T follicular helper cell (primary cell): ENCODE measurements around the gene MED28.
"Not testable (repeated sequence)": the region's sequence is repeated elsewhere in the genome, so short reads cannot be mapped to it uniquely, and the experiment has no call there.

ENCODE experiments used
- DNase-seq: peaks from one replicate; pipeline ENCODE4 v3.0.0-alpha.2; 2020; ENCODE audit warnings: low read depth

MED28 gene

DNA sequence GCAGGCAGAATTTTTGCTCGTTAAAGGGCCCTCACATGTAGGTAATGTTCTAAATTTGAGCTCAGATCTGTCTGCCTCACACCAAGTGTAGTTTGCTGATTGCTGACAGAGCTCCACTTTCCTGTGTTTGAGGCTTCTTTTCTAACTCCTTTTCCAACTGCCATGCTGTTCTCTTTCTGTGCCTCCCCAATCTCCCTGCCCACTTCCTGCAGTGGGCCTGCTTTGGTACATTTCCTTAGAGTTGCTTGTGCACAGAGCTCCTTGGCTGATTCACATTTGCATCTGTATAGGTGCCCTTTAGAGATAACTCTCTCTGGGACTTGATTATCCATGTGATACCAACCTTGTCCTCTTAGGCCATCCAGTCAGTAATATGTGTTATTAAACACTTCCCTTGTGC is 4.5 kb downstream of the MED28 start:
- DNase-seq: no peak

- no peak for DNase-seq
These were observed 5.1 kb downstream of the MED28 start for GRCh38 chr4:17619416-17620105.

- no peak for DNase-seq
These were observed 9.1 kb downstream of the MED28 start for GRCh38 chr4:17623451-17624001.

- no peak for DNase-seq
These were observed 10.4 kb downstream of the MED28 start for GRCh38 chr4:17624821-17625220.

- DNase-seq: no peak
These were observed 15.8 kb downstream of the MED28 start for GRCh38 chr4:17630228-17630627.

DNA sequence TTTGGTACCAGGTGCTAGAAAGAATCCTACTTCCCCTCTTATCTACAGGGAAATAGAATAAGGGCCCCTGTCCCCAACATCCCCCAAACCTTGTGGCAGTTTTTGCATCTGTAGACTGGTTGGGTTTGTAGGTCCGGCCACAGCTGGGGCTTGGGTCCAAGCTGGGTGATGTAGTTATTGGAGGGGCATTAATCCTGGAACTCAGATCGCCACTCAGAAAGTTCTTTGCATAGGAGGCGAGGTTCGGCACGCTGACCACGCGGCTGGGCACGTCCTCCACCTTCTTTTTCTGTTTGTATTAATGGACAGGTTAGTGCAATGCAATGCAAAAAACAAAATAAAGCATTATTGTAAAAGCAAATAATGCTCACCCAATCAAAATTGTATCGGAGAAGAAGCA is 19.2 kb downstream of the MED28 start:
- DNase-seq: no peak

DNA sequence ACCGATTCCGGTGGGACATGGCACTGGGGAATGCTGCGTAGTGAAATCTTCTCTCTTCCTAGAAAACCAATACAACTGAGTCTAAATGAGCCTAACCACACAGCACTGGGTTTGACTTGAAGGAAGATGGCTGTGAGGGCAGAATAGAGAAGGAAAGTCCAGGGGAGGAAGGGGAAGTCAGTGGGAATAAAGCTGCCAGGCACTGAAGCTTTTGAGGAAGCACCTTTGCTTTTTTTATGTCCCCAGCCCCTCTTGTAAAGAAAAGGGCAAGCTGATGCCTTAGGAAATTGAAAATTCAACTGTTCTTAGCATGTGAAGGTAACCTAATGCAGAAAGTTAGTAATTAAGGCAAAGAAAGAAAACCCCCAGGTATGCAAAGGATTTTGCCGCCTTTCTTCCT is 20.6 kb downstream of the MED28 start:
- no peak for DNase-seq

DNA sequence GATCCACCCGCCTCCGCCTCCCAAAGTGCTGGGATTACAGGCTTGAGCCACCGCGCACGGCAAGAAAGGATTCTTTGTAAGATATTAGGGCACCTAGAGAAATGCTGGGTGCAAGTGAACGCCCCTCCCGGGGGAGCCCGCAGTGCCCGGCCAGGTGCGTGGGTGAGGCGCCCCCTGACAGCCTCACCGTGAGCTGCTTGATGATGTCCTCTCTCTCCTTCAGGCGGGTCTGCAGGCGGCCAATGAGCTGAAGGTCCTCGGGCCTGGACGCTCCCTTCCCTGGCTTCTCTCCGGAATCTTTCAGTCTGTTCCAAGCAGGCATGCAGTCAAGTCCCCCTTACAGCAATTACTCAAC is 21.9 kb downstream of the MED28 start:
- no peak for DNase-seq

DNA sequence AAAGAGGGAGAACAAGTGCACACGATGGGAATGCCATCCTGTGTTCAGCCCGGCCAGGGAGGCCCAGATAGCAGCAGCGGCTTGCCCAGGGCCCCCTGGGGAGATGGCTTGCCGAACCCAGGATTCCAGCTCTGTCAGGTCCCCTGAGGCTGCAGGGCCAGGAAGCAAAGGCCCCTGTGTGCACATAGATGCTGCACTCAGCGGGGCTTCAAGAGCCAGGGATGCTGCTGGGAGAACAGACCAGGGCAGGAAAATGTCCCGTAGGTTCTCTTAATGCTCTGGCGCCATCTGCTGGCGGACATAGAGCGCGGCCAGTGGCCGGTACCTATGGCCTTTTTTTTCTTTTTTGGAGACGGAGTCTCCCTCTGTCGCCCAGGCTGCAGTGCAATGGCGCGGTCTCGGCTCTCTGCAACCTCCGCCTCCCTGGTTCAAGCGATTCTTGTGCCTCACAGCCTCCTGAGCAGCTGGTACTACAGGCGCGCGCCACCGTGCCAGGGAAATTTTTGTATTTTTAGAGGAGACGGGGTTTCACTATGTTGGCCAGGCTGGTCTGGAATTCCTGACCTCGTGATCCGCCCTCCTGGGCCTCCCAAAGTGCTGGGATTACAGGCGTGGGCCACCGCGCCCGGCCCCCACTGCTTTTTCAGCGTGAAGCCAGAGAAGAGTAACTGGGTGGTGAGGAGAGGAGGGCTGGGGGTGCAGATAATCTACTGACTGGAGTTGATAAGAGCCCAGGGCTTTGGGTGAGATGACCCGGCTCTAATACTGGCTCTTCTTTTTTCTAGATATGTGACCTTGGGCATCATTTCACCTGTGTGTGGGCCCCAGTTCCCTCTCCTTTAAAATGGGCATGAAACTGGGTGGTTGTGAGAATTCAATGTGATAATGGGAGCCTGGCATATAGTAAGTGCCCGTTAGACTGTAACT is 22.5 kb downstream of the MED28 start:
- DNase-seq: peak; percentile 55

DNA sequence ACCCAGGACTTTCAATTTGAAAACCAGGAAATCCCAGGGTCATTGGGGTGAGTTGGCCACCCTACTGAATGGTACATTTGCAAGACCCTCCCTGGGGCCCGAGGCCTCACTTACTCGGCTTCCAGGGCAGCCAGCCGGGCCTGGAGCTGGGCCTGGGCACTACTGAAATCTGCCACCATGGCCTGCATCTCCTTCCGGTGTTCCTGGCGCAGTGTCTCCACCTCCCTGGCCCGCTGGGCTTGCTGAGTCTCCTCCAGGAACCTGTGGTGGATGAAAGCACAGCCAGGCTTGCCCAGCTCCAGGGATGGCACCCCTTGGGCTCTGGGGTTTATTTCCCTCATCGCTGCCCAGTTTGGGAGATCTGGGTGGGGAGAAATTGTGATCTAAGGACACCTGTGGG is 24.7 kb downstream of the MED28 start:
- DNase-seq: no peak

- no peak for DNase-seq
These were observed 27.9 kb downstream of the MED28 start for GRCh38 chr4:17642398-17642783.

DNA sequence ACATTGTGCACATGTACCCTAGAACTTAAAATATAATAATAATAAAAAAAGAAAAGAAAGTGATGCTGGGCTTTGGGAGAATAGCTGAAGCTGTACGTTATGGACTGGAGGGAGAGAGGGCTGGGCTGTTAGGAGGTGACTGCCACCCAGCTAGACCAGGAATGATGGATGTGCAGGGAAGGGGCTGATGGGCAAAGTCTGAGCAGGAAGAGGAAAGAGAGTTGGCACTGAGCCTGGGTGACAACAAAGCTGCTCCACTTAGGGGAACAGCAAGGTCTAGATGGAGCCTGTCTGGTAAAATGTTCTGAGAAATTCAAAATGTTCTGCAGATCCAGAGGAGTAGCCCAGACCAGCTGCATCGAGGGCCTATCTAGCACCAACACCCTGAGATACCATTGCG is 32.3 kb downstream of the MED28 start:
- DNase-seq: no peak

DNA sequence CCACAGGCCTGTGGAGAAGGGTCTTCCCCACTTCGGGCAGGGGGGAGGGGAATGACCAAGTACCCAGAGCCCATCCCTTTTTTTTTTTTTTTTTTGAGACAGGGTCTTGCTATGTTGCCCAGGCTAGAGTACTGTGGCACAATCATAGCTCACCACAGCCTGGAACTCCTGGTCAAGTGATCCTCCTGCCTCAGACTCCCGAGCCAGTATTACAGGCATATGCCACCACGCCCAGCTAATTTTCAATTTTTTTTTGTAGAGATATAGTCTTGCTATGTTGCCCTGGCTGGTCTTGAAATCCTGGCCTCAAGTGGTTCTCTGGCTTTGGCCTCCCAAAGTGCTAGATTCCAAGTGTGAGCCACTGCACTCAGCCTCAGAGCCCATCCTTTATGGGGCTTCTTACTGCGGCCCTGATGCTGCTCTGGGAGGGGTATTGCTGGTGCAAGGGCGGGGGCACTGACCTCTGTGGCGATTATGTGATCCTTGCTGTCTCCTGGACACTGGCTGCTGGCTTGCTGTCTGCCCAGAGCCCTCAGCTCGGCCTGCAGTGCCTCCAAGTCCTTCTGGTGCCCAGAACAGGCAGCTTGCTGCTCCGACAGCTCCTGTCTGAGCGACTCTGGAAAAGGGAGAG is 32.9 kb downstream of the MED28 start:
- DNase-seq: no peak

- no peak for DNase-seq
These were observed 33.5 kb downstream of the MED28 start for GRCh38 chr4:17647927-17648326.

- DNase-seq: no peak
These were observed 36.0 kb downstream of the MED28 start for GRCh38 chr4:17650406-17650805.

GRCh38 chr4:17654701-17655100 is 40.3 kb downstream of the MED28 start:
- DNase-seq: no peak

- no peak for DNase-seq
These were observed 42.6 kb downstream of the MED28 start for GRCh38 chr4:17657090-17657489.

- DNase-seq: no peak
These were observed 43.4 kb downstream of the MED28 start for GRCh38 chr4:17657849-17658248.

GRCh38 chr4:17659196-17659595 is 44.8 kb downstream of the MED28 start:
- not testable (repeated sequence) for DNase-seq

DNA sequence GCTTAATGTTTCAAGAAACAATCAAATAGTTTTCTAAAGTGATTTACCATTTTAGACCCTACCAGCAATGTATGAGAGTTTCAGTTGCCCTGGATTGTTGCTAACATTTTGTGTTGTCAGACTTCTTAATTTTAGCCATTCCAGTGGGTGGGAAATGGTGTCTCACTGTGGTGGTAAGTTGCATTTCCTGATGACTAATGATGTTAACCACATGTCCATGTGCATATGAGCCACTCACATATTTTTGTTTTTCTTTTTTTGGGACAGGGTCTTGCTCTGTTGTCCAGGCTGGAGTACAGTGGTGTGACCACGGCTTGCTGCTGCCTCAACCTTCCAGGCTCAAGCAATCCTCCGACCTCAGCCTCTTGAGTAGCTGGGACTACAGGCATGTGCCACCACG is 48.3 kb downstream of the MED28 start:
- DNase-seq: no peak

DNA sequence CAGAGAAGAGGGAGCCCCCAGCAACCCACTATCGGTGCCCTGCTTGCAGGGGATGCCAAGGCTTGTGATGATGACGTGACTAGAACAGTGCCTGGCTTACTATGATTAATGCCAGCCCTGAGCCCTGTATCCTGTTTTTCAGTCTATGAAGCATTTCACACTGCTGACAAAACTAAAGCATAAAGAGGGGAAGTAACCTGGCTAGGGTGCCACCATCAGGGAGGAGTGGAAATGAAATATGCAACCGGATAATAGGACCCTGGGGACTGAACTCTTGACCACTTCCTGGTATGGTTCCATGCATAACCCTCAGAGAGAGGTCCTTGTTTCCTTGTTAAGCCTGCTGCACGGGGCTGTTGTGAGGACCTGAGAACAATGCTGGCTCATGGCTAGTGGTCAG is 50.3 kb downstream of the MED28 start:
- no peak for DNase-seq

- DNase-seq: no peak
These were observed 50.9 kb downstream of the MED28 start for GRCh38 chr4:17665346-17665745.

DNA sequence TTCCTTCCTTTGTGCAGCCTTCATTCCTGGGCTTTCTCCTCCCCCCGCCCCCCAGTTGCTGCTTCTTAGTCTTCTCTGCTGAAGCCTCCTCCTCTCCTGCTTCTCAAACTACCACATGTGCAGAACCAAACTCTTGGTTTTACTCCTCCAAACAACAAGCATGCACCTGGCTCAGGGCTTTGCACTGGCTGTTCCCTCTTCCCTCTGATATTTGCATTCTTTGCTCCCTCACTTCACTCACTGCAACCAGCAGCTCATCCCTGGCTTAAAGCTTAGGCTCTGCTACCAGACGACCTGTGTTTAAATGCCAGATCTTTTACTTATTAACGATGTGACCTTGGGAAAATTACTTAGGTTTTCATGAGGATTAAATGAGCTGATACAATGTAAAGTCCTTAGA is 51.4 kb downstream of the MED28 start:
- no peak for DNase-seq
